HG03460 (cell line): ENCODE data around the gene C3orf18.
A peak's percentile ranks its signal among the peaks of the same experiment; 100 is the strongest.

ENCODE experiments used
- ATAC-seq: cut with Tn5 transposase; IDR thresholded peaks from one replicate; pipeline ENCODE4 v1.9.1; 2021; ENCODE audit not compliant: unreplicated experiment

C3orf18 gene

DNA sequence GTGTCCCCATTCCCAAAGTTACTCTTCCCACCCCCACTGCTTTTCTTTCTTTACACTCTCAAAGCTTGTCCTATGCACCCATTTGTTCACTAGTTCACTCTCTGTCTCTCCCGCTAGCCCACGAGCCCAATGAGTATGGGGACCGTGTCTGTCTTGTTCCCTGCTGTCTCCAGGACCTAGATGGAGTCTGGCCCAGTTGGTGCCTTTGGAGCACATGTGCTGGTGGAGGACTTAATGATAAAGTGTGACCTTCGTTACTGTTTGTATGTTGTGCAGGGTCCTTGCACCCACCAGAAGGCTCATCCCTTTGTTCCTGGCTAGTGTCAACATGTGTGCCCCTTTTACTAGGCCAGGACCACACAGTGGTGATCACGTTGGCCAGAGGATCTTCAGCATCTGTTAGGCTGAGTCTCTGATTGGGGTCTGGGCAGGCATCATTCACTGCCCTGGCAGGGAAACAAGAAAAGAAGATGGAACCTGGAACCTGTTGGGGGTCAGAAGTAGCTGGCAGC is 36.6 kb upstream of the C3orf18 start:
- ATAC-seq, result no peak

DNA sequence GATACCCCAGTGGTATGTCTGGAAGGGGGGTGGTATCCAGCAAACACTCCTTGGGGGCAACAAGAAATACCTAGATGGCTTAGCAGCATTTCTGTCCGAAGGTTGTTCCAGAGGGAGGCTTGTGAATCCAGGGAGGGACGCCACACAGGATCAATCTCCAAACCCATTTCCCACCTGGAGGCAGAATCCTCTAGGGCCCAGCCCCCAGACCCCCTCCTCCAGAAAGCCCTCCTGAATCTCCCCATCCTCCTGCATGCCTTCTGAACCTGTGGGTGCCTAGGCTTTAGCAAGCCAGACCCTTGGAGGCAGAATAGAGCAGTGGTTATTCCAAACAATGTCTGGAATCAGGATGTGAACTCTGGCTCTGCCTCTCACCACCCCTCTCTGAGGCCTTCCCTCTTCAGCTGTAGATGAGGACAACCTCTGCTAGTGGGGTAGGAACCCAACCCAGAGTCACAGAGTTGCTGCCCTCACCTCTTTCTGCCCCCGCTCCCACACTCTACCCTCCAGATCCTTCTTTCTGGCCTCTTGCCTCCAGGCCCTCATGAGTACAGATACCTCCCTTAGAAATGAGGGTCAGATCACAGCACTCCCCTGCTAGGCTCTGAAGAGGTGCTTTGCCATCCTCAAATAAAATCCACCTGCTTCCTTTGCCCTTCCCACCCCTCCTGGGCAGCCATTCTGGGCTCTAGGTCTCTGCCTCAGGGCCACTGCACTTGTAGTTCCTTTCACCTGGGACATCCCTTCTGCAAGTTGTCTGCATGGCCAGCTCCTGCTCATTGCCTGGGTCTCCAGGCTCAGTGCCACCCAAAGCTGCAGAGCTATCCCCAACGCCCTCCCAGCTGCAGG is 35.9 kb upstream of the C3orf18 start:
- no peak for ATAC-seq

DNA sequence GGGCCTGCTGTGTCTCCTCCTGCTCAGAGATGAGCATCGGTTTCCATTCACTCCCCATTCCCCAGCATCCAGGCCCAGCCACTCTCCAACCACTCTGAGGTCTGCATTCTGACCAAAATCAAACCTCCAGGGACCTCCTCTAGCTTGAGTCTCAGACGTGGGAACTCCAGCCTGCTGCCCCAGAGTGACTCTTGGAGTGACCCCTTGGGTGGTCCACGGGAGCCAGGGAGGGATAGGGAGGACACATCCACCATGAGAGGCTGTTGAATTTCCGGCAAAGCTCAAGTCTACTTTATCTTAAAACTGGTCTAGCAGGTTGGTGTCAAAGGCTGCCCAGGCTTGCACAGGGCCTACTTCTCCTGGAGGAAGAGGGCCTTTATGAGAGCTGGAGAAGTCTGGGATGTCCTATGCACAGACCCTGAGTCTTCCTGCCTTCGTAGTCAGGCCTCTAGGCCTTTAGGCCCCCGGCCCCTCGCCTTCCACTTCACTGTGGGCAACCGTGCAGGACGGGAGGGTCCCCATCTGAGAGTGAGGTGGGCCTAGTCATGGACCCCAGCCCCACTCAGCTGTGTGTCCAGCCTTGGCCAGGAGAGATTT is 35.1 kb upstream of the C3orf18 start:
- no peak for ATAC-seq

DNA sequence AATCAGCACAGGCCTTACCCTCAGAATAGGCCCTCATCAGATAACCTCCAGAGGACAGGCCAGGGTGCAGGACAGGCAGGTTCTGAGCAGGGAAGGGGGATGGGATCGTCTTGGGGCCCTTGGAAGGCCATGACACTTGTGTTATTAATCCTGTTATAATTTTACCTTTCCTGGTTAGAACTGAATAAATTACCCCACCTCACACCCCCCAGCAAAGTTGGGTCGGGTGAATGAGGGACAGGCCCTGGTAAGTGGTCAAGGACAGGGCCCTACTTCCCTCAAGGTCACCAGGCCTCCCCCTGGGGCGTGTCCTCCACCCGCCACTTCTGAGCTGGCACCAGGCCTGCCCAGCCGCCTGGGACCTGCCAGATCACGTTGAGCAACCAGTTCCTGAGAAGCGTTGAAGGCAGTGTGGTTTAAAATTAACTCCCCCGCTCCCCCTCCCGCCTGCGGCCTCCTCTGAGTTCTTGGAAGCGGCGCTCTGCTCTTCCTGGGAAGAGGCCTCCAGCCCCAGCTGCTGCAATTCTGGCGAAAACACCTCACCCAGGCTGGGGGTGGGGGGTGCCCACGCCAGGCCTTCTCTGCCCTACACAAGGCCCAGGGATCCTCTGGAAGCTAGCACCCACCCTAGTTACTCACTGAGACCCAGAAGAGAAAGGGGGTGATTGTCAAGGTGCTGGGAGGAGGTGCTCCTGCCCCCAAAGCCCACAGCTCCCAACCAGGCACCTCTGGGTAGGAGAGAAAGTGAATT is 33.5 kb upstream of the C3orf18 start:
- ATAC-seq, result peak; percentile 69

DNA sequence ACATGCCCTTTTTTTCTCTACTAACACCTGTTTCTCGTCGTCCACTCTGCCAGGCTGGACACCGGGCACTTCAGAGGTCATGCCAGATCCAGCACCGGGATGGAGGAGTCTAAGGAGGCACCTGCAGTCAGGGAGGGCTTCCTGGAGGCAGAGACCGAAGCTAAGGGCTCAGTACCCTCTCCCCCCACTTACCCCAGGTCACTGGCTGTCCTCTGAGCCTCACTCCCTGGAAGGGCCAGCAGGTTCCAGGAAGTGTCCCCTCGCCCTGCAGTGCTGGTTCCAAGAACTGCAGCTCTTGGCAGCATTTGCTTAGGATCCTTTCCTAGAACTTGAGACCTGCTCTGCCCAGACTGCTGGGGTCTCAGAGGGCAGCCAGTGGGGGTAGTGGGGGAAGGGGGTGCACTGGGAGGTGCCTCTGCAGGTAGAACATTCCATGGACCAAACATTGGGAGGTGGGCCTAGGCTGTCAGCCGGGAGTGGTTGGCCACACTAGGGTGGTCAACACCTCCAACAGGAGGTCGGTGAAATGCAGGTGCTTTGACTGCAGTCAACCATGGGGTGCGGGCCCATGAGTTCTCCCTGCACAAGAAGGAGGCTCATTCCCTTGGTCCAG is 32.7 kb upstream of the C3orf18 start:
- ATAC-seq, result no peak

DNA sequence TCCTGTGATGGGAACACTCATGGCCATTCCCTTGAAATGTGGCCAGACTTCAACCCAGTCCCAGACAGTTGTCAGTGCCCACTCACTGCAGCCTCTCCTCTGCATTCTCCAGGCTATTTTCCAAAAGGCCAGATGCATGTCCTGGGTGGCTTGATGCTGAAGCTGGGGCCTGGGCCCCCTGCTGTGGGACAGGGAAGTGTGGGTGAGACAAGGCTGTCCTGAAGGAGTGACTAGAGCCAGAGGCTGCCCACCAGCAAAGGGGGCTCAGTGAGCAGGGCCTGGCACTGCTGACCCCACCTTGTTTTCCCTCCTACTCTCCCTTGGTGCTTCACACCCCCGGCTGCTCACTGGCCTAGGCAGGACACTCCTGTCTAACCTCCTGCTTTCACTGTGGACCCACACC is 32.2 kb upstream of the C3orf18 start:
- no peak for ATAC-seq

DNA sequence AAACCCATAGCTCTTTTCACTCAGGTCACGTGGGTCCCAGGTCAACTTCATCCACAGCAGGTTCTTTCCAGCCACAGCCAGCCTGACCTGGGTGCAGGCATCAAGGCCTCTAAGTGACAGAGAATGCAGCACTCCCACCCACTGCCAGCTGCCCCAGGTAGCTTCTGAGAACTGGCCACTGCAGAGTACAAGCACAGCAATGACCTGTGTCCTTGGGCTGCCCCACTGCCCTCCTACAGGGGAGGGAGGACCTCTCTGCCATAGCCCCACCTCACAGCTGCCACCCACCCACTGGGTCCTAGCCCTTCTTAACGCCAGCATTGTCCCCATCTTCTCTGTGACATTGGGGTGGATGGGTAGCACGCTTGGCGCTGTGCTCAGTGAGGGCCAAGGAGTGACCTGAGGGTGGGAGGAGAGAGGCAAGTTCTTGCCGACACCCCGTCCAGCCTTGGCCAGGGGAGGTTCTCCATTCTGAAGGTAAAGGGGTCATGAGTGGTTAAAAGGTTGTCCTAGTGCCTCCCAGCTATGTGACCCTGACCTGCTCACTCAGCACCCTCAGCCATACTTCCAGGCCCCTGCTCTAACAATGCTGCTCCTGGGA is 31.7 kb upstream of the C3orf18 start:
- no peak for ATAC-seq

DNA sequence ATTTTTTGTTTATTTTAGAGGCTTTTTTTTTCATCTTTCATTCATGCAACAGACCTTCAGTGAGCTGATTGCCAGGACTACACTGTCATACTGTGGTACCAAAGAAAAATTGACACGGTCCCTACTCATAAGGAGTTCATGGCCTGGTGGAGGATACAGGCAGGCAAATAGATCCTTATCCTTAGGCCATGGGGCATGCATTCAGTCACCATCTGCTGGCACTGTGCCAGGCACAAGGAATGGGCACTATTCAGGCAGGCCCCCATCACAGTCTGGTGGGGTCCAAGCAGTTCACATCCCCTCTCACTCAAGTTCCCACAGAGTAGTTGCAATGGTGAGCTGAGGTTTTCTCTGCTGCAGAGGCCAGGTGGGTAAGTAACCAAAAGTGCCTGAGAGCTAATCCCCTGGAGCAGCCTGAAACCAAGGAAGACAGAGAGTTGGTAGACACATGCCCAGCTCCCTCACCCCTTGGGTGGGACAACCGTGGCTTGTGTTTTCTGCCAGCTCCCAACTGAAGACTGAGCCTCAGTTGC is 26.8 kb upstream of the C3orf18 start:
- ATAC-seq, result no peak

DNA sequence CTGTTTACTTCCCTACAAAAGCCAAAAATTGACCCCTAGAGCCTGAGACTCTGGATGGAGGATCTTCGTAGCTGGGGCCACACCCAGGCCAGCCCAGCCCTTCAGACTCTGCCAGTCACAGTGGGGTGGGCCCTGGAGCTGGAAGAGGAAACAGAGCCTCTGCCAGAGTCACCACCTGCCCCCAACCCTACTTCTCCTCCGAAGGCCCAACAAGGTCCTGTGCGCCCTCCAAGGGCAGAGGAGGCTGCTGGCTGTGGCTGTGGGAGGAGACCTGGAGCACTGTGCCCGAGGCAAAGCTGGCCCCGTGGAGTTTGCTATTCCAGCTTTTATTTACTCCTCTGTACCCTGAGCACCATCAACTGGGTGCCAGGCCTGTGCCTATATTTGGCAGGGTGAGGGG is 25.0 kb upstream of the C3orf18 start:
- ATAC-seq, result no peak

DNA sequence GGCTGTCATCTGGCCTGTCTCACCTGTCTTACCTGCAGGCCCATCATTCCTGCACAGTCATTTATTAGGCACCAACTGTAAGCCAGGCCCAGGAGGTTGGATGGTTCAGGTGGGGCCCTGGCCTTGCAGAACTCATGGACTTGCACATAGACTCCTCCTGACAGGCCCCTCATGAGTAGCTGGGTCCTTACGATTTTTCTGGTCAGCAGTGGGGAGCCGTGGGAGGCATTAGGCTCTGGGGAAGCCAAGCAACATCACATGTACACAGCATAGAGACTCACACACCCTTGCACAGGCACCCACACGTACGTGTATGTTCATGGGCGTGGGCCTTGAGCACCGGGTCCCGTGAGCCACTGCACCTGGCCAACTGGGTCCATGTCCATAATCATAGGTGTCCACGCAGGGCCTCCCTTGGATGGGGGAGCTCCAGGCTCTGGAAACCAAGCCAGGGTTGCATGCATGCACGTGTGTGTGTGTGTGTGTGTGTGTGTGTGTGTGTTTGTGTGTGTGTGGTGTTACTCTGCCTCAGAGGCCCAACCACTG is 23.7 kb upstream of the C3orf18 start:
- peak; percentile 5 for ATAC-seq

DNA sequence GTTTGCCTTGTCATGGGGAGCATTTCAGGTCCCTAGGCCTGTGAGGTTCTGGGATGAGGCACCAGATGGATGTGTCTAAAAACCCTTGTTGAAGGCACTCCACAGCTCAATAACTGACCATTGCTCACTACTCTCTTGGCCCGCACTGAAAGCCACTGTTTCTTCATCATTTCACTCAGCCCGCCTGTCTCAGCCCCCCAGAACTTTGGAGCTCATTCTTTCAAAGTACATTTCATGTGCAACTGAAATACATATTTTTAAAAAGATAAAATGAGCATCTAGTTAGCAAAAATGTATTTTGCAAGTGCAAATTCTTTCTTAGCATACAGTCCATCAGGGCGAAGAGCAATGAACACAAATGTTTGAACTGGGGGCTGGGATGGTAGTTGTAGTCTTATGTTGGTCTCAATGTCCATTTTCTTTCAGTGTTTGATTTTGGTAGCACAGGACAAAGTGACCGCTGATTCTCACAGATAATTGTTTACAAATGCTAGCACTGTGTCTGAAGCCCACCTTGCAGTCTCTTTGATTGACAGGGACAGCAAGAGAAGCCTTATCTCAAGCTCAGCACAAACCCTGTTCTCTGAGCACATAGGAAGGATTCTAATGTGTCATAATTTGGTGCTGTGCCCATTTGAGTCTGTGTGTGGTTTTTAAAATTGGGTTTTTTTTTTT is 21.3 kb upstream of the C3orf18 start:
- ATAC-seq, result no peak

DNA sequence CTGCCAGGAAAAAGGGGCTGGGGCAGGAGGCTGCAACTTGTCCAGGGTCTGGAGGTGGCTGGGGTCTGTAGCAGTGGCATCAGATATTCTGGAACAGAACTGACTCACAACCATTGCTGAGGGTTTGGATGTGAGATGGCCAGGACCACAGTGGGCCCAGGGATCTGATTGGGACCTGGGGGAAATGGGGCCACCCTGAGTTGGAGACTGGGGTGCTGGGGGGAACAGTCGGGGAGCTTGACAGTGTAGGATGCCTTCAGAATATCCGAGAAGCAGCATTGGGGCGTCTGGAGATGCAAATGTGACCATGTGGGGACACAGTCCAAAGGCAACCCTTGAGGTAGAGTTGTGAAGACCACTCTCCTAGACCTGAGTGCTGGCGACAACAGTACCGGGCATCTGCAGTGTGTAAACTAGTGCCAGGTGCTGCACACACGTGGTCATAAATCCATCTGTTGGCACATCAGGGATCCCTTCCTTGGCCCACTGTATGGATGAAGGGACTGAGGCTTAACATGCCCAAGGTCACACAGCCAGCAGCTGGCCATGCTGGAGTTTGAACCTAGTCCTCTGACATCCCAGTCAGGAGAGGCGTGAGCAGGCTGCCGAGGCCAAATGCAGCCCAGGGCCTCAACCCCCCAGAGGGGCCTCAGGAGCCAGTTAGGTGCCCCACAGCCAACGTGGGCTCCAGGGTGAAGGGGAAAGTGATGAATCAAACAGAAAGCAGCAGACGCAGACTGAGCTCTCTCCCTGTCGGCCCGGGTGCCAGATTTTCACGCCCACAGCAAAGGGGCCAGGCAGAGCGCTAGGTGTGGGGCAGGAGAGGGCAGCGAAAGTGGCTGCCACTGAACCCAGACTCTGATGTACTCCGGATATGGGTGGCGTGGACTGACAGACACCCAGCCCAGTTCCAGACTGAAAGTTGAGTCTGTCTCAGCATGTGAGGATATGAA is 20.5 kb upstream of the C3orf18 start:
- no peak for ATAC-seq

DNA sequence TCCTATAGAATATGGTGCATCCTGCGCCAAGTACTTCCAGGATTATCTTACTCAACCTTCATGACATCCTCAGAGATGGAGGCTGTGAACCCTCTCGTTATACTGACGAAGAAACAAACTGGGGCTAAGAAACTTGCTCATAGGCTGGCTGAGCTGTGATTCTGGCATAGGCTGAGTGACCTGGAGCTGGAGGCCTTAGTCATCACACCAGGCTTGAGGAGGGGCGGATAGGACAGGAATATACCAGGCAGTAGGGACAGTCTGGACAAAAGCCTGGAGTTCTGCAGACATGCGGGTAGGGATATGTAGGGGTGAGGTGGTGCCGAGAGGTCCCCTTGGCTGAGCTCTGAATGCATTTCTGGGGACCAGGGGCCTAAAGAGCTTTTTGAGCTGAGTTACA is 19.8 kb upstream of the C3orf18 start:
- no peak for ATAC-seq

DNA sequence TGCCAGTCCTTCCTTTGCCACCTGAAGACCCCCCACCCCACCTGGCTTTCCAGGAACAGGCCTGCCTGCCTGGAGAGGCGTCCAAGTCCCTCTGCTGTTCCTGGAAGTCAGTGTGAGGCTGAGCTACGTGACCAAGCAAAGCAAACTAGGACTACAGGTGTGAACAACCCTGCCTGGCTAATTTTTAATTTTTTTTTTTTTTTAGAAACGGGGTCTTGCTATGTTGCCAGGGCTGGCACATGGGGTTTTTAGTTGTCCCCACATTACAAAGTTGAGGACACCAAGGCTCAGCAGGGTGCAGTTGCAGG is 19.2 kb upstream of the C3orf18 start:
- no peak for ATAC-seq

DNA sequence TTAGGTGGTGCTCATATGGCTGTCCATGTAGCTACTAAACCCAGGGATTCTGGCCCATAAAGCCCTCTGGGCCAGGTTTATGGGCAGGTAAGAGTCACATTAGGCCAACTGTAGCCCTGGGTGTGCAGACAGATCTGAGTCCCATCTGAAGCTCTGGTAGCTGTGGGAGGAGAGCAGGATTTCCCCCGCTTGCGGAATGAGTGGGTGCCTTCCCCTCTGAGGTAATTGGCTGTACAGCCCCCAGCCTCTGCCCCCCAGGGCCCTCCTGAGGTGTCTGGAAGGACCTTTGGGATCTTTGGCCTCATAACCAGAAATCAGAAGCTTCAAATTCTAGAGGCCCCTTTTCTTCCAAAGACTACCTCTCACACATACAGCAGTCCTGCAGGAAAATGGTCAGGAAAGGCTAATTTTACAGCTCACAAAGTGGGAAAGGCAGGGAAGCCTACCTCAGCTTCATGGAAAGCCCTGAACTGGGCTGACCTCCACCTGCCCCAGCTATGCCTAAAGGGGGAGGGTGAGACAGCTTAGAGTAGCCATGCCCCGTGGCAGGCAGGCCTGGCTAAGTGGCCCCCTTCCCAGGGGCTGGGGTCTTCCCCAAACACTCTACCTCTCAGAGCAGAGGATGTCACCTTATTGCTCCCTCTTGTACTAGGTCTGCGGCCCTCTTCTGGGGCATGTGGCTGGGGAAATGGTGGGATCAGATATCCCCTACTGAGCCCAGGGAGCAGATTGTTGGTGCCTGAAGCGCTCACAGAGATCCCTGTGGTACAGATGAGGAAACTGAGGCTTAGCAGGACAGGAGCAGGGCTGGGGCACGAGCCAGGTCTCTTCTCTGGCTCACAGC is 18.6 kb upstream of the C3orf18 start:
- ATAC-seq, result no peak

DNA sequence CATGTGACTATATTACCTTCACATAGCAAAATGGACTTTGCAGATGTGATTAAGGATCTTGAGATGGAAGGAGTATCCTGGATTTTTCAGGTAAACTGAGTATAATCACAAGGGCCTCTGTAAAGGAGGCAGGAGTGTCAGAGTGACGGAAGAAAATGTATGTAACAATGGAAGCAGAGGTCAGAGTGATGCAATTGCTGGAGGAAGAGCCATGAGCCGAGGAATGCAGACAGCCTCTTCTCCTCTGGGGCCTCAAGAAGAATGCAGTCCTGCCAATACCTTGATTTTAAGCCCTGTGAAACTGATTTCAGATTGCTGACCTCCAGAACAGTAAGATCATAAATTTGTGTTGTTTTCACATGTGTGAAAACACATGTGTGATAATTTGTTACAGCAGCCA is 16.8 kb upstream of the C3orf18 start:
- ATAC-seq, result no peak

DNA sequence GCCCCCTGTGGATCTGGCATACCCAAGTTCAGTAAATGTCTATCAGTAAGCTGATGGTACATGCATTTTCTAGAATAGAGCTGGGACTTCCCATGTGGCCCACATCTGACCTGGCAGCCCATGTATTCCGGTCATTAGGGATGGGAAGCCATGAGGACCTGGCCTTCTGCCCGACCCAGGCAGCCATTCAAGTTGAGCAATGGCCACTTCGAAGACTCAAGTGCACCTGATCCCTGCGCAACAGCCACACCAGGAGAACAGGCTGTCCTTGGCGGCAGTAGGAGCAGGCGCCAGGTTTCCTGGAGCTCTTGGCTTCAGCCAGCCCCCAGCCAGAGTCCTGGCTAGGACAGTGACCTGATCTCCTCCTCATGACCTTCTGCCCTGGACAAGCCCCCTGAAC is 16.4 kb upstream of the C3orf18 start:
- ATAC-seq, result no peak

DNA sequence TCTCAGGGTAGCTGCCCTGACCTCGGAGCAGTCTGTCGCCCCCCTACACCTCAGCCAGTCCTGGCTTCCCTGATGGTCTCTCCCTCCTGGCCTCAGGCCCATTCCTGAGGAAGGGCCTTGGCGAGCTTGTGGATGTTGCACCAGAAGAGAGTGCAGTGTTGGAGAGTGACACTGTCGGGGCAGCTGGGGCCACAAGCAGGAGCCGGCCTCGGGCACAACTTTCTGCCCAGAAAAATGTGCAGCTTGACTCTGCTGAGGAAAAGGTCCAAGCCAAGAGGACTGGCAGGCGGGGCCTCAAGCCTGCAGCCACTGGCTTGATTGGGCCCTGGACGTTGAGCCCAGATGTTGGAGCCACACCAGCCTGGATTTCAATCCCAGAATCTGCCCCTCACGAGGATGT is 14.5 kb upstream of the C3orf18 start:
- ATAC-seq, result no peak
